OCI-LY3 (cell line): ENCODE data around the gene LRRFIP2.

Experiments
- CTCF ChIP-seq: fragments of 200-600, 300-600 bp; sonication (generic); IDR thresholded peaks from 2 replicates; pipeline ENCODE4 v1.5.1; 2014; ENCODE audit warnings: antibody characterized with exemption, low read length, low read depth
- EZH2phosphoT487 ChIP-seq: fragments of 200-600 bp; shearing (Covaris generic); IDR thresholded peaks from 2 replicates; pipeline ENCODE4 v1.6.1; 2018; ENCODE audit warnings: antibody characterized with exemption, mixed run types, low read depth

- no peak for TF ChIP-seq CTCF
- TF ChIP-seq EZH2phosphoT487, result no peak
Measured at GRCh38 chr3:37144806-37145205, 29.6 kb downstream of the LRRFIP2 start.
